Panc1 (cell line): ENCODE data around the gene ILK. TPM values are rescaled to one million over a fixed set of nuclear protein-coding genes. Genes with fewer than 3 reads are reported as not detected.

Source experiments
- ATAC-seq: fragments of 200-7000 bp; cut with Tn5 transposase; 2 replicates; pipeline ENCODE4 v1.9.1; 2020; ENCODE audit warnings: mild to moderate bottlenecking, moderate library complexity
- BruUV-seq: library from RNA; stranded (reverse); fragments of 400-500 nt; replicated peaks from 2 replicates; lab custom pipeline; 2021; lab: Mats Ljungman, UMichigan
- CTCF ChIA-PET: fragments of 300-600 bp; sonication (Branson Sonifier 250); formaldehyde crosslinking; loops from one replicate; lab custom pipeline; 2022; ENCODE audit warnings: antibody characterized with exemption; lab: Charles Lee
- POLR2A ChIA-PET: fragments of 300-600 bp; sonication (Branson Sonifier 250); formaldehyde crosslinking; loops from one replicate; lab custom pipeline; 2022; ENCODE audit warnings: antibody characterized with exemption; lab: Charles Lee
- DNase-seq: peaks from one replicate; pipeline ENCODE4 v3.0.0-alpha.2; 2010; ENCODE audit warnings: low read depth, low spot score
- H3K27ac ChIP-seq: 2 replicates; pipeline ENCODE4 v1.5.1; 2011; ENCODE audit warnings: mild to moderate bottlenecking, low read length, inconsistent platforms
- H3K27me3 ChIP-seq: fragments of 200-500 bp; sonication (Bioruptor generic); 2 replicates; pipeline ENCODE4 v1.6.0; 2014; ENCODE audit warnings: low read length, inconsistent platforms; ENCODE audit not compliant: control insufficient read depth, insufficient read depth
- H3K36me3 ChIP-seq: fragments of 200-500 bp; sonication (Bioruptor generic); 2 replicates; pipeline ENCODE4 v1.5.1; 2014; ENCODE audit warnings: inconsistent platforms, mild to moderate bottlenecking, low read length, moderate library complexity; ENCODE audit not compliant: control insufficient read depth, insufficient read depth
- H3K4me1 ChIP-seq: 2 replicates; pipeline ENCODE4 v1.5.1; 2011; ENCODE audit warnings: inconsistent platforms, mild to moderate bottlenecking, low read length, moderate library complexity; ENCODE audit not compliant: control insufficient read depth, insufficient read depth
- H3K4me3 ChIP-seq, 2 experiments: 2 replicates each; pipeline ENCODE4 v1.5.1; 2011 to 2012; ENCODE audit warnings: low read depth in 2 of 2, low read length in 2 of 2, mild to moderate bottlenecking in 2 of 2, inconsistent platforms in 1 of 2, moderate library complexity in 1 of 2
- H3K9me3 ChIP-seq: fragments of 200-500 bp; sonication (Bioruptor generic); 2 replicates; pipeline ENCODE4 v1.5.1; 2014; ENCODE audit warnings: low read depth, mild to moderate bottlenecking, inconsistent platforms, low read length, moderate library complexity; ENCODE audit not compliant: control insufficient read depth, insufficient read depth
- CTCF ChIP-seq: fragments of 450-650 bp; IDR thresholded peaks from 2 replicates; pipeline ENCODE4 v1.5.1; 2017; ENCODE audit warnings: mild to moderate bottlenecking
- POLR2AphosphoS5 ChIP-seq: IDR thresholded peaks from 2 replicates; pipeline ENCODE4 v1.6.1; 2012; ENCODE audit warnings: mild to moderate bottlenecking, low read depth, low read length, moderate library complexity
- REST ChIP-seq, 2 experiments: IDR thresholded peaks; 2 replicates each; pipeline ENCODE4 v1.6.1; 2011 to 2012; ENCODE audit warnings: low read depth in 2 of 2, control low read depth in 1 of 2, low read length in 1 of 2, mild to moderate bottlenecking in 1 of 2, moderate library complexity in 1 of 2; ENCODE audit not compliant: insufficient read depth in 1 of 2
- SIN3A ChIP-seq: IDR thresholded peaks from 2 replicates; pipeline ENCODE4 v1.6.1; 2012; ENCODE audit warnings: low read depth, mild to moderate bottlenecking, low read length, moderate library complexity, borderline replicate concordance; ENCODE audit not compliant: insufficient read depth
- TCF7L2 ChIP-seq: IDR thresholded peaks from 2 replicates; pipeline ENCODE4 v1.6.1; 2011; ENCODE audit warnings: mild to moderate bottlenecking, low read depth, low read length, inconsistent platforms
- in situ Hi-C: cut with HindIII; loops from 2 replicates; pipeline ENCODE4 v1.10.0; 2016; ENCODE audit warnings: low sequenced_read_pairs, low pct_unique_long_range_greater_than_20kb
- intact Hi-C: fragments of 100-400 bp; cut with micrococcal nuclease; formaldehyde crosslinking; loops from one replicate; pipeline ENCODE4 v1.10.0; 2022; ENCODE audit not compliant: unreplicated experiment
- total RNA-seq: library from RNA; stranded (reverse); gene quantifications from one replicate; pipeline ENCODE4 v1.2.1, GENCODE V29; 2021; ENCODE audit not compliant: unreplicated experiment

ILK gene
- total RNA-seq, 1 experiment from 2014 or later = 204 TPM

DNA sequence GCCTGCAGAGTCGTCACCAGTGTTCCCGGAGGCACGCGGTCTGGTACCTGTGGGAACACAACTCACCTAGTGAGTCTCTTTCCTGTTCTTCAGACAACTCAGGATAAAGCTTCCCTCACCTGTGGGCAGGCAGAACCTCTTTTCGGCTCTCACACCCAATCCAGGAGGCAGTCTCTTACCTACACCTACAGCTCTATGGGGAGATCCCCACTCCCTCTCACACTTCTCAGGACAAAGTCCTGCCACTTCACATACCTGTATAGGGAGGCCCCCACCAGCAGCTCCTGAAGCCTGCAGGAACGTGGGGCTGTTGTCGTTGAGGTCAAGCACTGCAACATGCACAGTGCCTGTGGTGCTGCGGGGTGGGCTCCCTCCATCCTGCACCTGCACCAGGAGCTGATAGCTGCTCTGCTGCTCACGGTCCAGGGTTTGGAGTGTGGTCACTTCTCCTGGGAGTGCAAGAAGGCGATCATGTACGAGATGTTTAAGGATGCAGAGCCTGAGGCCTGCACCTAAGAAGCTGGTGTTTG, 27.9 kb downstream of the ILK start:
- no peaks in the 10 kb centered on the region for H3K36me3 ChIP-seq
- DNase-seq = no peak
- peaks cover 9% of the 10 kb centered on the region for H3K4me1 ChIP-seq
- no peak overlapping the region for H3K4me3 ChIP-seq
- peaks cover 7% of the 10 kb centered on the region for H3K27me3 ChIP-seq
- ChIA-PET POLR2A (no interaction called here), CTCF (interaction anchor here (1.2 kb wide), 1 partner anchor 52 kb away, joined by 3 read pairs; the partner anchor contains the start of gene MRPL17)
- in situ Hi-C loops = no loop called here
- TF ChIP-seq CTCF (no peak), SIN3A (no peak), POLR2AphosphoS5 (no peak), REST (IDR thresholded peaks at IDR 0.05; ENCODE audit: insufficient read depth in 1 of 2, low read depth in 2 of 2, low read length in 1 of 2) (no peak)
- intact Hi-C loops = no loop called here
- no peak for ATAC-seq
- H3K27ac ChIP-seq = no peak overlapping the region
- BruUV-seq = no TSS peak
- H3K9me3 ChIP-seq = no peaks in the 10 kb centered on the region

GRCh38 chr11:6632116-6633073, 28.8 kb downstream of the ILK start:
- no TSS peak for BruUV-seq
- TF ChIP-seq SIN3A (no peak), TCF7L2 (no peak), CTCF (no peak), POLR2AphosphoS5 (no peak), REST (IDR thresholded peaks at IDR 0.05; ENCODE audit: insufficient read depth in 1 of 2, low read depth in 2 of 2, low read length in 1 of 2) (no peak)
- Histone ChIP-seq H3K27me3 (peaks cover 7% of the 10 kb centered on the region), H3K36me3 (no peaks in the 10 kb centered on the region), H3K4me3 (no peak overlapping the region), H3K4me1 (peaks cover 9% of the 10 kb centered on the region), H3K27ac (no peak overlapping the region), H3K9me3 (no peaks in the 10 kb centered on the region)
- no peak for DNase-seq
- CTCF ChIA-PET = no interaction called here
- no peak for ATAC-seq
- in situ Hi-C loops (no loop called here), intact Hi-C loops (no loop called here)
- POLR2A ChIA-PET = no interaction called here
